Amniotic epithelial cell (primary cell): Measurements from ENCODE around the gene PARM1.

Experiments
- DNase-seq: peaks from one replicate; pipeline ENCODE4 v3.0.0-alpha.2; 2010; ENCODE audit warnings: low read depth

The PARM1 gene

GRCh38 chr4:74942251-74942917 is 9.5 kb downstream of the PARM1 start:
- DNase-seq, result no peak

- no peak for DNase-seq
Measured at GRCh38 chr4:74942918-74943253, 10.0 kb downstream of the PARM1 start.

GRCh38 chr4:74944354-74944793 is 11.5 kb downstream of the PARM1 start:
- DNase-seq, result no peak

GRCh38 chr4:74946196-74946595 is 13.3 kb downstream of the PARM1 start:
- no peak for DNase-seq

GRCh38 chr4:74947798-74948197 is 14.9 kb downstream of the PARM1 start:
- DNase-seq, result no peak

- no peak for DNase-seq
Measured at GRCh38 chr4:74948236-74948635, 15.3 kb downstream of the PARM1 start.

- no peak for DNase-seq
Measured at GRCh38 chr4:74950200-74950599, 17.3 kb downstream of the PARM1 start.

GRCh38 chr4:74950882-74951281 is 18.0 kb downstream of the PARM1 start:
- no peak for DNase-seq

- DNase-seq, result no peak
Measured at GRCh38 chr4:74953647-74954046, 20.7 kb downstream of the PARM1 start.

- DNase-seq, result no peak
Measured at GRCh38 chr4:74958881-74959280, 26.0 kb downstream of the PARM1 start.

- no peak for DNase-seq
Measured at GRCh38 chr4:74961230-74961629, 28.3 kb downstream of the PARM1 start.

GRCh38 chr4:74962584-74962983 is 29.7 kb downstream of the PARM1 start:
- DNase-seq, result no peak

- DNase-seq, result no peak
Measured at GRCh38 chr4:74964311-74964710, 31.4 kb downstream of the PARM1 start.

GRCh38 chr4:74967324-74967723 is 34.4 kb downstream of the PARM1 start:
- no peak for DNase-seq

- no peak for DNase-seq
Measured at GRCh38 chr4:74968456-74969164, 35.7 kb downstream of the PARM1 start.

GRCh38 chr4:74969507-74970474 is 36.9 kb downstream of the PARM1 start:
- peak; percentile 41 for DNase-seq

- no peak for DNase-seq
Measured at GRCh38 chr4:74970577-74970976, 37.7 kb downstream of the PARM1 start.

- no peak for DNase-seq
Measured at GRCh38 chr4:74971862-74972261, 38.9 kb downstream of the PARM1 start.

- DNase-seq, result no peak
Measured at GRCh38 chr4:74975082-74975481, 42.2 kb downstream of the PARM1 start.

GRCh38 chr4:74975848-74976824 is 43.2 kb downstream of the PARM1 start:
- DNase-seq, result no peak

- DNase-seq, result no peak
Measured at GRCh38 chr4:74982546-74983252, 49.8 kb downstream of the PARM1 start.
